ENCODE measurements around the gene KLHL29. TPM values are rescaled to one million over a fixed set of nuclear protein-coding genes. Genes with fewer than 3 reads are reported as not detected.

Gene KLHL29
- polyA plus RNA-seq, 3 donors, result 0.03 TPM; not detected in 2

GRCh38 chr2:23680951-23681350 lies 296.0 kb downstream of the KLHL29 start:
- peaks cover 0 to 9% of the 10 kb centered on the region in 2 donors for H3K9me3 ChIP-seq (replicated peaks in 1 of 2; ENCODE audit: control insufficient read depth in 1 of 2, insufficient read depth in 1 of 2, low read length in 2 of 2)
- DNase-seq, result no peak
- H3K27me3 Mint-ChIP-seq (ENCODE audit: low read depth in 3 of 3), result peaks cover 1 to 21% (median 12%) of the 10 kb centered on the region in 3 donors
- H3K4me1 Mint-ChIP-seq, result no peaks in the 10 kb centered on the region
- TF ChIP-seq CTCF (IDR thresholded peaks at IDR 0.05), result no peak
- no peak overlapping the region for H3K27ac Mint-ChIP-seq
- no peak overlapping the region for H3K4me3 Mint-ChIP-seq
- H3K9ac ChIP-seq (ENCODE audit: insufficient read depth, low read length, poor library complexity, severe bottlenecking), result no peak overlapping the region
- H3K27ac ChIP-seq (ENCODE audit: low read depth in 1 of 2, low read length in 2 of 2), result no peak overlapping the region
- H3K4me3 ChIP-seq (replicated peaks in 1 of 3; ENCODE audit: low read depth in 2 of 3, low read length in 3 of 3), result no peak overlapping the region
- peaks cover 0 to 3% of the 10 kb centered on the region in 2 donors for H3K27me3 ChIP-seq (ENCODE audit: control insufficient read depth in 2 of 2, insufficient read depth in 2 of 2, low read length in 2 of 2)
- no peaks in the 10 kb centered on the region for H3K36me3 Mint-ChIP-seq
- H2AFZ ChIP-seq (ENCODE audit: insufficient read depth, low read depth, low read length, poor library complexity, severe bottlenecking), result no peak overlapping the region
- intact Hi-C loops (cut with micrococcal nuclease), result no loop called here
- WGBS (ENCODE audit: insufficient coverage), result 91% methylated on average over 4 of the region's 8 CpGs
- H4K20me1 ChIP-seq (ENCODE audit: insufficient read depth, low read length), result no peaks in the 10 kb centered on the region
- no peaks in the 10 kb centered on the region for H3K36me3 ChIP-seq (replicated peaks in 1 of 2; ENCODE audit: control insufficient read depth in 1 of 2, insufficient read depth in 2 of 2, low read length in 2 of 2)
- H3K4me1 ChIP-seq (ENCODE audit: control insufficient read depth in 1 of 2, insufficient read depth in 2 of 2, low read length in 2 of 2), result no peaks in the 10 kb centered on the region
- H3K9me3 Mint-ChIP-seq, result peaks cover 2 to 12% (median 5%) of the 10 kb centered on the region in 7 donors
- no peak overlapping the region for H3K4me2 ChIP-seq (replicated peaks; ENCODE audit: extremely low read depth, low read length, poor library complexity, severe bottlenecking)
- H3K79me2 ChIP-seq (ENCODE audit: insufficient read depth, low read length), result no peaks in the 10 kb centered on the region

- Histone ChIP-seq H3K36me3 (replicated peaks in 1 of 2; ENCODE audit: control insufficient read depth in 1 of 2, insufficient read depth in 2 of 2, low read length in 2 of 2) (no peaks in the 10 kb centered on the region), H3K4me1 (ENCODE audit: control insufficient read depth in 1 of 2, insufficient read depth in 2 of 2, low read length in 2 of 2) (no peaks in the 10 kb centered on the region), H3K9me3 (replicated peaks in 1 of 2; ENCODE audit: control insufficient read depth in 1 of 2, insufficient read depth in 1 of 2, low read length in 2 of 2) (peaks cover 0 to 9% of the 10 kb centered on the region in 2 donors), H3K79me2 (ENCODE audit: insufficient read depth, low read length) (no peaks in the 10 kb centered on the region), H3K4me3 (replicated peaks in 1 of 3; ENCODE audit: low read depth in 2 of 3, low read length in 3 of 3) (no peak overlapping the region), H4K20me1 (ENCODE audit: insufficient read depth, low read length) (no peaks in the 10 kb centered on the region), H3K27ac (ENCODE audit: low read depth in 1 of 2, low read length in 2 of 2) (no peak overlapping the region), H3K4me2 (replicated peaks; ENCODE audit: extremely low read depth, low read length, poor library complexity, severe bottlenecking) (no peak overlapping the region), H3K9ac (ENCODE audit: insufficient read depth, low read length, poor library complexity, severe bottlenecking) (no peak overlapping the region), H3K27me3 (ENCODE audit: control insufficient read depth in 2 of 2, insufficient read depth in 2 of 2, low read length in 2 of 2) (peaks cover 0 to 3% of the 10 kb centered on the region in 2 donors), H2AFZ (ENCODE audit: insufficient read depth, low read depth, low read length, poor library complexity, severe bottlenecking) (no peak overlapping the region)
- no peak for DNase-seq
- 92% methylated on average over 14 of the region's 15 CpGs for WGBS (ENCODE audit: insufficient coverage)
- no peaks in the 10 kb centered on the region for H3K36me3 Mint-ChIP-seq
- H3K27ac Mint-ChIP-seq, result no peak overlapping the region
- peaks cover 0 to 25% (median 10%) of the 10 kb centered on the region in 3 donors for H3K27me3 Mint-ChIP-seq (ENCODE audit: low read depth in 3 of 3)
- H3K4me1 Mint-ChIP-seq, result no peaks in the 10 kb centered on the region
- no peak overlapping the region for H3K4me3 Mint-ChIP-seq
- peaks cover 2 to 12% (median 5%) of the 10 kb centered on the region in 7 donors for H3K9me3 Mint-ChIP-seq
- intact Hi-C loops (cut with micrococcal nuclease), result no loop called here
- no peak for TF ChIP-seq CTCF (IDR thresholded peaks at IDR 0.05)
Observed at GRCh38 chr2:23681356-23682140, 296.6 kb downstream of the KLHL29 start.
